SH-SY5Y (cell line): ENCODE results near the gene CHMP6.

ENCODE experiments used
- GATA2 ChIP-seq: IDR thresholded peaks from 2 replicates; pipeline ENCODE4 v1.6.1; 2011; ENCODE audit warnings: mild to moderate bottlenecking, low read depth, low read length
- GATA3 ChIP-seq: IDR thresholded peaks from 2 replicates; pipeline ENCODE4 v1.6.1; 2011; ENCODE audit warnings: low read depth, mild to moderate bottlenecking, low read length, moderate library complexity

DNA sequence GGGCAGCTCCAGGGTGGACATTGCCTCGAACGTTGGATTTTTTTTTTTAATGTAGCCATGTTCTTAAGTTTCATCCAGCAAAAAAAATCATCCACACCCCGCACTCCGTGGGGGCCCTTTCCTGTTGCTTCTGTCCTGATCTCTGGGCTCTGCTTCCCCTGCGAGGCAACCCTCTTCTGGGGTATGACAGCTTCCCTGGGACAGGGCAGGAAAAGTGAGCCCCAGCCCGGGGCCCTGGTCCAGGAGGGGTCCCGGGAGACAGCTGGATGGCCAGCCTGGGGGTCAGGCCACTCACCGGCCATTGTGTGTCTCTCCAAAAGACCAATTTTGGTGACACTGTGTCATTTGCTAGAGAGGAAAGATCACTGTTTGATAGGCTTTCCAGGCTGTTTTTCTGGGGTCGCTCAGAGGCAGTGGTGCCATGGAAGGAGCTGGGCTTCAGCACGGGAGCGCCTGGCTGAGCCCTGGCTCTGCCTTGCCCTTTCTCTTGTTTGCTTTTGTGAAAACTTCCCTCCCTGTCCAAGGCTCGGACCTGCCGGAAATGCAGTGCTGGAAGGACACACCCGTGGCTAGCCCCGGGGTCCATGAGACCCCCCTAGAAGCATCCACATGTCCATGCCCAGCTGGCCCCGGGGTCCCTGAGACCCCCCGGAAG is 41.0 kb upstream of the CHMP6 start:
- no peak for TF ChIP-seq GATA2
- TF ChIP-seq GATA3, result no peak
